IMR-90 (cell line): ENCODE data around the gene EVI5.
"Not testable (repeated sequence)": the region's sequence is repeated elsewhere in the genome, so short reads cannot be mapped to it uniquely, and the experiment has no call there.

Experiments
- MAFK ChIP-seq: IDR thresholded peaks from 2 replicates; pipeline ENCODE4 v1.6.1; 2012; ENCODE audit warnings: low read depth, low read length, improper control_type of control experiment
- MAZ ChIP-seq: IDR thresholded peaks from 2 replicates; pipeline ENCODE4 v1.6.1; 2012; ENCODE audit warnings: low read depth, mild to moderate bottlenecking, low read length, improper control_type of control experiment, moderate library complexity, borderline replicate concordance
- MXI1 ChIP-seq: IDR thresholded peaks from 2 replicates; pipeline ENCODE4 v1.6.1; 2012; ENCODE audit warnings: low read depth, mild to moderate bottlenecking, low read length, moderate library complexity, borderline replicate concordance
- POLR2A ChIP-seq: IDR thresholded peaks from 2 replicates; pipeline ENCODE4 v1.6.1; 2012; ENCODE audit warnings: mild to moderate bottlenecking, low read depth, low read length
- RAD21 ChIP-seq: IDR thresholded peaks from 2 replicates; pipeline ENCODE4 v1.6.1; 2012; ENCODE audit warnings: low read length, improper control_type of control experiment
- RCOR1 ChIP-seq: IDR thresholded peaks from 2 replicates; pipeline ENCODE4 v1.6.1; 2012; ENCODE audit warnings: mild to moderate bottlenecking, low read length, improper control_type of control experiment; ENCODE audit not compliant: insufficient replicate concordance
- RFX5 ChIP-seq: IDR thresholded peaks from 2 replicates; pipeline ENCODE4 v1.8.0; 2012; ENCODE audit warnings: low read depth, mild to moderate bottlenecking, low read length, moderate library complexity
- SMC3 ChIP-seq: fragments of 150-350 bp; IDR thresholded peaks from 2 replicates; pipeline ENCODE4 v1.6.1; 2016; ENCODE audit warnings: low read depth, mild to moderate bottlenecking, antibody characterized with exemption, low read length, moderate library complexity
- TF ChIP-seq, protein P1 (sequence below): conservative IDR thresholded peaks from 2 replicates; pipeline ENCODE4 v1.5.1; 2012; ENCODE audit warnings: mild to moderate bottlenecking, low read depth, low read length, improper control_type of control experiment
- TF ChIP-seq, protein P2 (sequence below): fragments of 150-350 bp; IDR thresholded peaks from 2 replicates; pipeline ENCODE4 v1.6.1; 2017; ENCODE audit warnings: mild to moderate bottlenecking, antibody characterized with exemption, low read length, low read depth

DNA sequence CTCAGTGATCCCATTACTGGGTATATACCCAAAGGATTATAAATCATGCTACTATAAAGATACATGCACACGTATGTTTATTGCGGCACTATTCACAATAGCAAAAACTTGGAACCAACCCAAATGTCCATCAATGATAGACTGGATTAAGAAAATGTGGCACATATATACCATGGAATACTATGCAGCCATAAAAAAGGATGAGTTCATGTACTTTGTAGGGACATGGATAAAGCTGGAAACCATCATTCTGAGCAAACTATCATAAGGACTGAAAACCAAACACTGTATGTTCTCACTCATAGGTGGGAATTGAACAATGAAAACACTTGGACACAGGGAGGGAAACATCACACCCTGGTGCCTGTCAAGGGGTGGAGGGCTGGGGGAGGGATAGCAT, 63.8 kb downstream of the EVI5 start:
- TF ChIP-seq, protein P1, sequence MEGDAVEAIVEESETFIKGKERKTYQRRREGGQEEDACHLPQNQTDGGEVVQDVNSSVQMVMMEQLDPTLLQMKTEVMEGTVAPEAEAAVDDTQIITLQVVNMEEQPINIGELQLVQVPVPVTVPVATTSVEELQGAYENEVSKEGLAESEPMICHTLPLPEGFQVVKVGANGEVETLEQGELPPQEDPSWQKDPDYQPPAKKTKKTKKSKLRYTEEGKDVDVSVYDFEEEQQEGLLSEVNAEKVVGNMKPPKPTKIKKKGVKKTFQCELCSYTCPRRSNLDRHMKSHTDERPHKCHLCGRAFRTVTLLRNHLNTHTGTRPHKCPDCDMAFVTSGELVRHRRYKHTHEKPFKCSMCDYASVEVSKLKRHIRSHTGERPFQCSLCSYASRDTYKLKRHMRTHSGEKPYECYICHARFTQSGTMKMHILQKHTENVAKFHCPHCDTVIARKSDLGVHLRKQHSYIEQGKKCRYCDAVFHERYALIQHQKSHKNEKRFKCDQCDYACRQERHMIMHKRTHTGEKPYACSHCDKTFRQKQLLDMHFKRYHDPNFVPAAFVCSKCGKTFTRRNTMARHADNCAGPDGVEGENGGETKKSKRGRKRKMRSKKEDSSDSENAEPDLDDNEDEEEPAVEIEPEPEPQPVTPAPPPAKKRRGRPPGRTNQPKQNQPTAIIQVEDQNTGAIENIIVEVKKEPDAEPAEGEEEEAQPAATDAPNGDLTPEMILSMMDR: not testable (repeated sequence)
- not testable (repeated sequence) for TF ChIP-seq POLR2A, MAZ, RFX5, SMC3, MAFK, RAD21, MXI1, RCOR1
- TF ChIP-seq, protein P2, sequence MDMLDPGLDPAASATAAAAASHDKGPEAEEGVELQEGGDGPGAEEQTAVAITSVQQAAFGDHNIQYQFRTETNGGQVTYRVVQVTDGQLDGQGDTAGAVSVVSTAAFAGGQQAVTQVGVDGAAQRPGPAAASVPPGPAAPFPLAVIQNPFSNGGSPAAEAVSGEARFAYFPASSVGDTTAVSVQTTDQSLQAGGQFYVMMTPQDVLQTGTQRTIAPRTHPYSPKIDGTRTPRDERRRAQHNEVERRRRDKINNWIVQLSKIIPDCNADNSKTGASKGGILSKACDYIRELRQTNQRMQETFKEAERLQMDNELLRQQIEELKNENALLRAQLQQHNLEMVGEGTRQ: not testable (repeated sequence)
